Heart right ventricle (tissue), 16 donors: ENCODE data around the gene PCSK6. TPM values are rescaled to one million over a fixed set of nuclear protein-coding genes. Genes with fewer than 3 reads are reported as not detected.

Experiments used
- ATAC-seq, 8 donors: fragments of 200-7000 bp; cut with Tn5 transposase; one replicate each; pipeline ENCODE4 v1.9.1; 2020; ENCODE audit warnings: mild to moderate bottlenecking in 8 of 8, moderate library complexity in 8 of 8, moderate number of reproducible peaks in 1 of 8
- DNase-seq, 2 donors: peaks; one replicate each; pipeline ENCODE4 v3.0.0-alpha.2; 2020
- H3K27ac ChIP-seq, 10 donors: fragments of 200-600 bp; sonication (generic) in 2 of 10; one replicate each; pipeline versions ENCODE4 v1.5.0 to v1.8.0; 2020 to 2022; ENCODE audit warnings: mild to moderate bottlenecking in 3 of 10
- H3K27me3 ChIP-seq, 7 donors: fragments of 200-600 bp; one replicate each; pipeline ENCODE4 v1.8.0; 2021 to 2022; ENCODE audit warnings: mild to moderate bottlenecking in 2 of 7
- H3K36me3 ChIP-seq, 9 donors: fragments of 200-600 bp; sonication (generic) in 1 of 9; one replicate each; pipeline versions ENCODE4 v1.5.0 to v1.8.0; 2020 to 2022; ENCODE audit warnings: mild to moderate bottlenecking in 2 of 9
- H3K4me1 ChIP-seq, 9 donors: fragments of 200-600 bp; sonication (generic) in 1 of 9; one replicate each; pipeline versions ENCODE4 v1.5.0 to v1.8.0; 2020 to 2022; ENCODE audit warnings: mild to moderate bottlenecking in 4 of 9
- H3K4me3 ChIP-seq, 10 donors: fragments of 200-600 bp; sonication (generic) in 2 of 10; one replicate each; pipeline versions ENCODE4 v1.5.0 to v1.8.0; 2020 to 2022; ENCODE audit warnings: mild to moderate bottlenecking in 7 of 10, moderate library complexity in 2 of 10
- H3K9me3 ChIP-seq, 11 donors: fragments of 200-600 bp in 10 of 11; sonication (generic) in 2 of 11; one replicate each; pipeline versions ENCODE4 v1.5.0 to v1.8.0; 2013 to 2022; ENCODE audit warnings: mild to moderate bottlenecking in 2 of 11, control low read depth in 1 of 11, moderate library complexity in 1 of 11
- CTCF ChIP-seq, 9 donors: fragments of 200-600 bp; sonication (generic) in 2 of 9; IDR thresholded peaks; one replicate each; pipeline versions ENCODE4 v1.5.0 to v1.8.0; 2021 to 2022; ENCODE audit warnings: antibody characterized with exemption in 9 of 9, mild to moderate bottlenecking in 5 of 9, moderate library complexity in 1 of 9
- WGBS, 2 donors: extraction: QIAGEN DNeasy Blood & Tissue Kit; methylation state at CpG; one replicate each; pipeline ENCODE4 v1.1.7; 2013; ENCODE audit warnings: inconsistent platforms in 1 of 2; 5-methylcytosine and 5-hydroxymethylcytosine counted together
- intact Hi-C, 10 donors: fragments of 100-400 bp; cut with DNase I; formaldehyde crosslinking; loops; one replicate each; pipeline versions ENCODE4 v1.11.1 to v1.14.2; 2022
- polyA plus RNA-seq, 2 donors: library from polyadenylated mRNA; stranded (reverse); fragments of 200-250 nt; gene quantifications; one replicate each; pipeline ENCODE4 v1.2.3, GENCODE V29; 2013
- total RNA-seq, 10 donors: library from RNA; stranded (reverse); fragmentation: NEBNext Ultra II Directional in 3 of 10; extraction: Animal tissue kit (Norgen Biotek cat#: 25700) in 3 of 10; gene quantifications; one replicate each; pipeline versions ENCODE4 v1.2.1 to v1.2.4, GENCODE V29; 2021 to 2023
- donor health status: Arrhythmogenic right ventricular cardiomyopathy.
- donor health status: ischemic (EF 13 %, LVEDD 7.1; RV severe dilation, severe dysfunction).
- donor health status: healthy with polysubstance abuse.
- donor health status: DM: no; HTN: yes; CAD: no.
- donor health status: DM: no; HTN: no; CAD: no.
- donor health status: ischemic (EF 25% LVEDD 6.9; RV normal size, moderate dysfunction).
- donor health status: ischemic (EF 25% LVEDD 5.7; RV mildly dilated, moderate dysfunction).
- donor health status: healthy.
- donor health status: DM: yes; HTN: yes; CAD: no.
- donor health status: Ischemic cardiomyopathy.
- donor health status: ischemic (EF 35%, LVEDD 5.7; RV mildly dilated, moderate dysfunction).
- donor health status: nonischemic (EF 11% LVEDD 7.7; RV severe dilation, severe dysfunction).
- donor health status: DM: yes; HTN: yes; CAD: no.
- donor health status: PGD.
- donor health status: ischemic (EF 29% LVEDD 5.4; RV normal size, mild dysfunction).
- donor health status: nonischemic (EF 23%, LVEDD 6.1; RV moderate dilation, normal function).

The PCSK6 gene
- total and polyA plus RNA-seq, 12 donors: 4.6 to 34.0 (median 21.7) TPM

GRCh38 chr15:101372960-101373525, 116.5 kb downstream of the PCSK6 start:
- 69 to 77% methylated on average over 11 of the region's 11 CpGs for WGBS, 2 donors
- H3K36me3 ChIP-seq: peaks cover 0 to 2% (median 0%) of the 10 kb centered on the region in 9 donors
- H3K27ac ChIP-seq: no peak overlapping the region
- no peaks in the 10 kb centered on the region for H3K9me3 ChIP-seq
- no peak overlapping the region for H3K4me3 ChIP-seq
- DNase-seq: no peak
- H3K27me3 ChIP-seq: no peaks in the 10 kb centered on the region
- no peak for TF ChIP-seq CTCF (IDR thresholded peaks at IDR 0.05)
- ATAC-seq: no peak
- intact Hi-C loops: loop anchor here in 1 of 10 donors (10.0 kb wide), 1 partner anchor 122 kb away; no protein-coding TSS in a partner anchor
- peaks cover 0 to 19% (median under 1%) of the 10 kb centered on the region in 9 donors for H3K4me1 ChIP-seq

GRCh38 chr15:101372149-101372577, 117.3 kb downstream of the PCSK6 start:
- no peak for TF ChIP-seq CTCF (IDR thresholded peaks at IDR 0.05)
- intact Hi-C loops: loop anchor here in 1 of 10 donors (10.0 kb wide), 1 partner anchor 123 kb away; no protein-coding TSS in a partner anchor
- 59 to 79% methylated on average over 13 of the region's 13 CpGs for WGBS, 2 donors
- no peak overlapping the region for H3K27ac ChIP-seq
- H3K4me1 ChIP-seq: peaks cover 0 to 24% (median 5%) of the 10 kb centered on the region in 9 donors
- H3K27me3 ChIP-seq: no peaks in the 10 kb centered on the region
- H3K36me3 ChIP-seq: peaks cover 0 to 4% (median 0%) of the 10 kb centered on the region in 9 donors
- no peak overlapping the region for H3K4me3 ChIP-seq
- ATAC-seq (peak in 1 of 8 donors; percentile 51), DNase-seq (no peak)
- no peaks in the 10 kb centered on the region for H3K9me3 ChIP-seq

- Histone ChIP-seq H3K9me3 (no peaks in the 10 kb centered on the region), H3K27me3 (no peaks in the 10 kb centered on the region), H3K36me3 (peaks cover 0 to 4% (median 0%) of the 10 kb centered on the region in 9 donors), H3K4me3 (no peak overlapping the region), H3K27ac (no peak overlapping the region), H3K4me1 (peaks cover 0 to 24% (median 5%) of the 10 kb centered on the region in 9 donors)
- ATAC-seq (no peak), DNase-seq (no peak)
- WGBS, 2 donors: 91 to 94% methylated on average over 11 of the region's 11 CpGs
- intact Hi-C loops: loop anchor here in 1 of 10 donors (10.0 kb wide), 1 partner anchor 123 kb away; no protein-coding TSS in a partner anchor
- no peak for TF ChIP-seq CTCF (IDR thresholded peaks at IDR 0.05)
These were observed 118.0 kb downstream of the PCSK6 start for GRCh38 chr15:101371519-101371918.

- no peak for ATAC-seq
- WGBS, 2 donors: 92 to 94% methylated on average over 7 of the region's 7 CpGs
- intact Hi-C loops: loop anchor here in 1 of 10 donors (10.0 kb wide), 1 partner anchor 124 kb away; no protein-coding TSS in a partner anchor
- TF ChIP-seq CTCF (IDR thresholded peaks at IDR 0.05): no peak
- Histone ChIP-seq H3K9me3 (no peaks in the 10 kb centered on the region), H3K27ac (no peak overlapping the region), H3K4me3 (no peak overlapping the region), H3K27me3 (no peaks in the 10 kb centered on the region), H3K36me3 (peaks cover 0 to 4% (median 0%) of the 10 kb centered on the region in 9 donors), H3K4me1 (peaks cover 0 to 24% (median 5%) of the 10 kb centered on the region in 9 donors)
- no peak for DNase-seq
These were observed 118.4 kb downstream of the PCSK6 start for GRCh38 chr15:101371081-101371480.
